ENCODE data around the gene PARP15. TPM values are rescaled to one million over a fixed set of nuclear protein-coding genes. Genes with fewer than 3 reads are reported as not detected.

PARP15 gene
- not detected in 5 replicates for total RNA-seq (2022; extraction: Qiagen RNA extraction; ENCODE audit: low read depth)

GRCh38 chr3:122577409-122578031 lies at the start of gene PARP15:
TSS of gene PARP15 (plus strand) at chr3:122577650. CDS start at chr3:122577668, 18 bp downstream.

DNA sequence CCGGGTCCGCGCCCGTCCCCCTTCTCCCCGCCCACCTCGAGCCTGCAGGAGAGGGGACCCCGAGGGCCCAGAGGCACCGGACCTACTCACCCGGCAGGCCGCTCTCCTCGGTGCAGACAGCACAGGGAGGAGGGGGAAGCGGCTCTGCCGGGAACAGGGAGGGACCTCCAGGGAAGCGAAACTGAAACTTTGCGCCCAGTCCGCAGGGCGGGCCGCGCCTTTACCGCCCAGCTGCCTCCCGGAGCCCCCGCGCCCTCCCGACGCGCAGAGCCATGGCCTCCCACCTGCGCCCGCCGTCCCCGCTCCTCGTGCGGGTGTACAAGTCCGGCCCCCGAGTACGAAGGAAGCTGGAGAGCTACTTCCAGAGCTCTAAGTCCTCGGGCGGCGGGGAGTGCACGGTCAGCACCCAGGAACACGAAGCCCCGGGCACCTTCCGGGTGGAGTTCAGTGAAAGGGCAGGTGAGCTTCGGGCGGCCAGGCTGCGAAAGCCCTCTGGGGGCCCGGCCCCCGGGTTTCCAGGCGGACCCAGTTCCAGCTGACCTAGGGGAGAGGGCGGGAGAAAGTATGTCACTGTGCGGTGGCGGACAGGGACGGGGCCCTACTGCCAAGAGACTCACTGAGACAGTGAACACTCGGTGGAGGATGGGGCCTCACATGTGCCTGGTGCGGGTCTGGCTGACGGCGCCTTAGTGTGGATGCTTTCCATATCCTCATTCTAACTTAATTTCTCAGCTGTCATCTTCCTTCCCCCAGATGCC lies 13.1 kb upstream of the PARP15 start, which contains the start of the genes DTX3L and PARP9:
Gene DTX3L (plus strand): TSS at position 184 of the 758 bp plus-strand sequence. CDS start 89 bp downstream, at position 273.
Gene PARP9 (minus strand): TSS at position 146 of the 758 bp plus-strand sequence. CDS start 4,680 bp downstream, outside the sequence.

GRCh38 chr3:122680475-122681283 lies 103.2 kb downstream of the PARP15 start, which contains the start of gene PARP14:
TSS of gene PARP14 (plus strand) at chr3:122680839. CDS start at chr3:122680884, 45 bp downstream.

Other genes starting within 250 kb of the PARP15 start
- 49.8 to 79.3 TPM (median 55.4 TPM) in 5 replicates for gene MIX23, start 194.4 kb upstream of the PARP15 start, total RNA-seq (2022; extraction: Qiagen RNA extraction; ENCODE audit: low read depth)
- 33.7 to 40.0 TPM (median 38.6 TPM) in 5 replicates for gene FAM162A, start 193.5 kb upstream of the PARP15 start, total RNA-seq (2022; extraction: Qiagen RNA extraction; ENCODE audit: low read depth)
- 1.8 to 3.5 TPM (median 3.0 TPM) in 5 replicates for gene WDR5B, start 161.6 kb upstream of the PARP15 start, total RNA-seq (2022; extraction: Qiagen RNA extraction; ENCODE audit: low read depth)
- 55.3 to 67.2 TPM (median 62.3 TPM) in 5 replicates for gene KPNA1, start 62.7 kb upstream of the PARP15 start, total RNA-seq (2022; extraction: Qiagen RNA extraction; ENCODE audit: low read depth)
- gene PARP9, start 13.3 kb upstream of the PARP15 start, total RNA-seq (2022; extraction: Qiagen RNA extraction; ENCODE audit: low read depth) = 5.0 to 5.9 TPM (median 5.4 TPM) in 5 replicates
- gene DTX3L, start 13.3 kb upstream of the PARP15 start, total RNA-seq (2022; extraction: Qiagen RNA extraction; ENCODE audit: low read depth) = 6.0 to 9.4 TPM (median 8.1 TPM) in 5 replicates
- 7.9 to 12.4 TPM (median 9.1 TPM) in 5 replicates for gene PARP14, start 103.2 kb downstream of the PARP15 start, total RNA-seq (2022; extraction: Qiagen RNA extraction; ENCODE audit: low read depth)
- 5.0 to 6.7 TPM (median 6.1 TPM) in 5 replicates for gene HSPBAP1, start 216.2 kb downstream of the PARP15 start, total RNA-seq (2022; extraction: Qiagen RNA extraction; ENCODE audit: low read depth)
- gene SLC49A4, start 217.4 kb downstream of the PARP15 start, total RNA-seq (2022; extraction: Qiagen RNA extraction; ENCODE audit: low read depth) = 10.7 to 16.4 TPM (median 14.3 TPM) in 5 replicates